Activated CD8-positive, alpha-beta T cell treated with anti-CD3 and anti-CD28 coated beads for 36 hours (primary cell): Measurements from ENCODE around the gene BMS1. TPM values are rescaled to one million over a fixed set of nuclear protein-coding genes. Genes with fewer than 3 reads are reported as not detected.
"Not testable (repeated sequence)": the region's sequence is repeated elsewhere in the genome, so short reads cannot be mapped to it uniquely, and the experiment has no call there.

Experiments
- ATAC-seq: fragments of 200-7000 bp; cut with Tn5 transposase; one replicate; pipeline ENCODE4 v1.10.0; 2021; ENCODE audit warnings: mild to moderate bottlenecking, moderate library complexity
- CTCF ChIA-PET: fragments of 350-600 bp; sonication (Branson Sonifier 250); formaldehyde crosslinking; loops from one replicate; lab custom pipeline; 2021; ENCODE audit warnings: antibody characterized with exemption; lab: Charles Lee
- POLR2A ChIA-PET: fragments of 350-600 bp; sonication (Branson Sonifier 250); formaldehyde crosslinking; loops from one replicate; lab custom pipeline; 2021; ENCODE audit warnings: antibody characterized with exemption; lab: Charles Lee
- DNase-seq: peaks from one replicate; pipeline ENCODE4 v3.0.0-alpha.2; 2020
- H3K27ac Mint-ChIP-seq: one replicate; pipeline ENCODE4 v1.8.0; 2021; ENCODE audit warnings: mild to moderate bottlenecking, mixed read lengths
- H3K27me3 Mint-ChIP-seq: one replicate; pipeline ENCODE4 v1.8.0; 2021; ENCODE audit warnings: mixed read lengths
- H3K36me3 Mint-ChIP-seq: one replicate; pipeline ENCODE4 v1.8.0; 2021; ENCODE audit warnings: low read depth, mixed read lengths
- H3K4me1 Mint-ChIP-seq: one replicate; pipeline ENCODE4 v1.8.0; 2021; ENCODE audit warnings: low read depth, mixed read lengths
- H3K4me3 Mint-ChIP-seq: one replicate; pipeline ENCODE4 v1.8.0; 2021; ENCODE audit warnings: mild to moderate bottlenecking, moderate library complexity, mixed read lengths
- H3K9me3 Mint-ChIP-seq: one replicate; pipeline ENCODE4 v1.8.0; 2021; ENCODE audit warnings: mixed read lengths
- intact Hi-C: fragments of 100-400 bp; cut with micrococcal nuclease; formaldehyde crosslinking; loops from one replicate; pipeline ENCODE4 v1.10.0; 2022
- total RNA-seq, 2 experiments: library from RNA; stranded (reverse); gene quantifications; one replicate each; pipeline ENCODE4 v1.2.3, GENCODE V29; 2021
- TF ChIP-seq, protein P1 (sequence below): fragments of 200-600 bp; IDR thresholded peaks from one replicate; pipeline ENCODE4 v1.8.0; 2022; ENCODE audit warnings: antibody characterized with exemption, mild to moderate bottlenecking

The BMS1 gene
- total RNA-seq, 2 experiments from 2014 or later: 27.6 to 28.1 TPM

DNA sequence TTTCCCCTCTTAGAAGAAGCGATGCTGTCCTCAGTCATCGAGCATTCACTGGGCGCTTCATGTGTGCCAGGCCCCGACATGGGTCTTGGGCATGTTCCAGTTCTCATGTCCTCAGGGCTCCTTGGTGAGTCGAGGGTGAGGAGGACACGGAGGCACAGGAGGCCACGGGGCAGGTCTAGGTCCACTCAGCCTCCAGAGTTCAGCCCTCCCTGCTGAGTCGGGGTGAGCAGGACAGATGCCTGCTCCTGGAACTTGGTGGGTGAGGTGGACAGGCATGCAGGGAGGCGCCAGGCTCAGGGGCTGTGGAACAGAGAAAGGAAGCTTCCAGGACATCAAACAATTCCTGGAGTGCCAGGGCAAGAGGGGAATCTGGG lies 87.4 kb downstream of the BMS1 start:
- ATAC-seq (no peak), DNase-seq (no peak)
- Mint-ChIP-seq H3K4me1 (peaks cover 1% of the 10 kb centered on the region), H3K27me3 (peaks cover 11% of the 10 kb centered on the region), H3K27ac (no peak overlapping the region), H3K36me3 (no peaks in the 10 kb centered on the region), H3K9me3 (no peaks in the 10 kb centered on the region), H3K4me3 (no peak overlapping the region)
- ChIA-PET POLR2A (no interaction called here), CTCF (no interaction called here)
- intact Hi-C loops: loop anchor here (5.0 kb wide), 1 partner anchor 237 kb away; no protein-coding TSS in a partner anchor
- TF ChIP-seq, protein P1, sequence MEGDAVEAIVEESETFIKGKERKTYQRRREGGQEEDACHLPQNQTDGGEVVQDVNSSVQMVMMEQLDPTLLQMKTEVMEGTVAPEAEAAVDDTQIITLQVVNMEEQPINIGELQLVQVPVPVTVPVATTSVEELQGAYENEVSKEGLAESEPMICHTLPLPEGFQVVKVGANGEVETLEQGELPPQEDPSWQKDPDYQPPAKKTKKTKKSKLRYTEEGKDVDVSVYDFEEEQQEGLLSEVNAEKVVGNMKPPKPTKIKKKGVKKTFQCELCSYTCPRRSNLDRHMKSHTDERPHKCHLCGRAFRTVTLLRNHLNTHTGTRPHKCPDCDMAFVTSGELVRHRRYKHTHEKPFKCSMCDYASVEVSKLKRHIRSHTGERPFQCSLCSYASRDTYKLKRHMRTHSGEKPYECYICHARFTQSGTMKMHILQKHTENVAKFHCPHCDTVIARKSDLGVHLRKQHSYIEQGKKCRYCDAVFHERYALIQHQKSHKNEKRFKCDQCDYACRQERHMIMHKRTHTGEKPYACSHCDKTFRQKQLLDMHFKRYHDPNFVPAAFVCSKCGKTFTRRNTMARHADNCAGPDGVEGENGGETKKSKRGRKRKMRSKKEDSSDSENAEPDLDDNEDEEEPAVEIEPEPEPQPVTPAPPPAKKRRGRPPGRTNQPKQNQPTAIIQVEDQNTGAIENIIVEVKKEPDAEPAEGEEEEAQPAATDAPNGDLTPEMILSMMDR: no peak

DNA sequence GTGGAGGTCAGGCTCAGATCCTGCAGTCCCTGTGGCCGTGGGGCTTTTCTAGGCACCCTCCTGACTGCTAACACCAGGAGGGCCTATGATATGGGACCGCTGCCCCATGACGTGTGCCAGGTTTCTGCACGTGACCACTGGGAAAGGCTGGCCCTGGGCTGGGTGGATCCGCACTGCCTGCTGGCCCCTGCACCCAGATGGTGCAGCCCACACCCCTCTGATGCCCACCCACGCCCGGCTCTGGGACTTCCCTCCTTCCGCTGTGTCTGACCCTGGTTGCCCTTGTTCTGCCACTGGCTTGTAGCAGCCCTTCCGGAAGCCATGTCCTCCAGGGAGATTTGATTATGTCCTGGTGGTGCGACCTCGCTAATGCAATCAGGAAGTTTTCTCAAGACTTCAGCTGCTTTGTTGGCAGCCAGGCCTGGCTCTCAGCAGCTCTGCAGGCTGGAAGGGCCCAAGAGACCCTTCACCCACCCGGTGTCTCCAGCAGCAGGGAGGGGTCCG lies 88.6 kb downstream of the BMS1 start:
- DNase-seq, H3K4me1 Mint-ChIP-seq, ATAC-seq, intact Hi-C loops, H3K36me3 Mint-ChIP-seq, H3K4me3 Mint-ChIP-seq, POLR2A ChIA-PET, CTCF ChIA-PET, H3K9me3 Mint-ChIP-seq, H3K27me3 Mint-ChIP-seq, H3K27ac Mint-ChIP-seq: not testable (repeated sequence)

DNA sequence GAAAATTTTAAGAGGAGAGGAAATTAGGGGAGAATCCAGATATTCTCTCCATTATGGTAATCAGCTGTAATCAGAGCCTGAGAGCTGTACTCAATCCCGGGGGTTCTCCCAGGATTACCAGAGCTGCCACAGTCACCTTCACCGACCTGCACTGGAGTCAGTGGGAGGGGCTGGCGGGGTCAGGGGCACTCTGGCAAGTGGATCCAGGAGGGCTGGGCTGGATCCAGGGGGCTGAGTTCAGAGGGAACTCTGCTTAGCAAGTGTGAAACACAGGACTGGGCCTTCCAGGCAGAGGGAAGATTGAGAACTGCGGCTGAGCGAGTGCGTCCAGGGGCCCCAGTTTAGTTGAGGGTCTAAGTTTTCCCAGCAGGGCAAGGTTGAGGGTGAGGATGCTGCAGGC lies 89.2 kb downstream of the BMS1 start:
- peaks cover 3% of the 10 kb centered on the region for H3K27me3 Mint-ChIP-seq
- no peaks in the 10 kb centered on the region for H3K36me3 Mint-ChIP-seq
- ChIA-PET POLR2A (no interaction called here), CTCF (no interaction called here)
- no peak overlapping the region for H3K4me3 Mint-ChIP-seq
- no peaks in the 10 kb centered on the region for H3K4me1 Mint-ChIP-seq
- TF ChIP-seq, protein P1: no peak
- DNase-seq (no peak), ATAC-seq (no peak)
- intact Hi-C loops: no loop called here
- no peaks in the 10 kb centered on the region for H3K9me3 Mint-ChIP-seq
- no peak overlapping the region for H3K27ac Mint-ChIP-seq

DNA sequence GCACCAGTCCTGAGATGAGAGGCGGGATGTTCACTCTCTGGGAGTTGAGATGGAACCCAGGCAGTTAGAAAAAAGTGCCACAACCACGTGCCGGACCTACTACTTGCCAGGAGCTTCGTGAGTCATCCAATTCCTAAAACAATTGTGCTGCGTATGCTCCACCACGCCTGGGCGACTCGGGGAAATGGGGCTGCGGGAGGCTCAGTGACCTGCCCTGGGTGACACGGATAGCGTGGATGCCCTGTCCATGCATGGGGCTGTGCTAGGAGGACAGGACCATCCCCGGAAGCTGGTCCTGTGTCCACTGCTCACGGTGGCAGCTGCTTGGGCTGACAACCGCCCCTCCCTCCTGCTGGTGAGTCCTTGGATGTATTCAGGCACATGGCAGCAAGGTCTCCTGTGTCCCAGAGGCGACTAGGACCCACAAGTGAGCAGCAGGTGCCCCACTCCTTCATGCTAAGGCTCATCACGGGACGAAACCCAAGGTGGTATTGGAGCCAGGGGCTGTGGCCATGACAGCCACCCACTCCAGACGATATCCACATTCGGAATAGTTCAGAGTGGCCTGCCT lies 90.4 kb downstream of the BMS1 start:
- intact Hi-C loops: no loop called here
- Mint-ChIP-seq H3K27ac (no peak overlapping the region), H3K27me3 (peaks cover 1% of the 10 kb centered on the region), H3K36me3 (no peaks in the 10 kb centered on the region), H3K4me3 (no peak overlapping the region), H3K9me3 (no peaks in the 10 kb centered on the region), H3K4me1 (no peaks in the 10 kb centered on the region)
- POLR2A ChIA-PET: no interaction called here
- TF ChIP-seq, protein P1: no peak
- CTCF ChIA-PET: no interaction called here
- DNase-seq: no peak
- ATAC-seq: no peak

DNA sequence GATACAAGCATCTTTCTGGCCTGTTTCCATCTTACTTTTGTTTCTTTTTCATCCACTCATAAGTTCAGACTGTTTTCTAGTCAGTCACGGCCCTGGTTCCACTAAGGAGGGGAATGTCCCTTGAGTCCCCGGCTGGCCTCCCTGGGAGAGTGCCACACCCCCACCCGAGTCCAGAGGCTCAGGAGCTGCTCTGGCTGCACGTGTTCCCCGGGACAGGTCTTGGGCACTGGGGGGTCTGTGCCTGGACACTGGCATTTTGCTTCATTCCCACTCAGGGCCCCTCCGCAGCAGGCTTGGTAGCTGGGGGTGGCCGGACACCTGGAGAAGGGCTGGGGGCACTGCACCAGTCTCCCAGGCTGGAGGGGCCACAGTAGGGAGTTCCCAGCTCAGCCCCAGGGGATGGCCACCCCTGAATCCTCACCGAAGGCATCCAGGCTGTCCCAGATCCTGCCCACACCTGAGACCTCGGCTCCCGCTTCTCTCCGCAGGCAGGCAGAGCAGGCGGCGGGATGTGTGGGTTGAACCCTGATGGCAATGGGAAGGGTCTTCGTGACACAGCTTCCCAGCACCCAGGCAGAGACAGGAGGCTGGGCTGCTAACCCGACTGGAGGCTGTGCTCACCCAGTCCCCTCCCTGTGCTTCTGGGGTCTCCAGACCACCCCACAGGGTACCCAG lies 92.3 kb downstream of the BMS1 start:
- Mint-ChIP-seq H3K4me1 (no peaks in the 10 kb centered on the region), H3K9me3 (no peaks in the 10 kb centered on the region), H3K4me3 (no peak overlapping the region), H3K27ac (no peak overlapping the region), H3K36me3 (no peaks in the 10 kb centered on the region), H3K27me3 (no peaks in the 10 kb centered on the region)
- DNase-seq (no peak), ATAC-seq (no peak)
- POLR2A ChIA-PET: no interaction called here
- TF ChIP-seq, protein P1: no peak
- CTCF ChIA-PET: no interaction called here
- intact Hi-C loops: no loop called here
